Measurements from ENCODE around the gene TINCR. TPM values are rescaled to one million over a fixed set of nuclear protein-coding genes. Genes with fewer than 3 reads are reported as not detected.

TINCR gene
- total RNA-seq, 2 donors from 2014 or later = 0.82 to 1.7 TPM

GRCh38 chr19:5572556-5573286, 5.0 kb upstream of the TINCR start:
- no peak overlapping the region for H3K27ac Mint-ChIP-seq
- H3K36me3 Mint-ChIP-seq = no peaks in the 10 kb centered on the region
- DNase-seq (ENCODE audit: low spot score in 2 of 2) = no peak
- no peaks in the 10 kb centered on the region for H3K9me3 Mint-ChIP-seq
- no peak for ATAC-seq

- DNase-seq (ENCODE audit: low spot score in 2 of 2) (no peak), ATAC-seq (no peak)
- Mint-ChIP-seq H3K9me3 (no peaks in the 10 kb centered on the region), H3K36me3 (no peaks in the 10 kb centered on the region), H3K27ac (no peak overlapping the region)
These were observed 4.0 kb upstream of the TINCR start for GRCh38 chr19:5571777-5572176.

- no peak for ATAC-seq
- no peaks in the 10 kb centered on the region for H3K36me3 Mint-ChIP-seq
- DNase-seq (ENCODE audit: low spot score in 2 of 2) = no peak
- H3K9me3 Mint-ChIP-seq = no peaks in the 10 kb centered on the region
- H3K27ac Mint-ChIP-seq = no peak overlapping the region
These were observed 236 bp upstream of the TINCR start for GRCh38 chr19:5567970-5568407.

GRCh38 chr19:5564930-5565329, 2.8 kb downstream of the TINCR start:
- Mint-ChIP-seq H3K27ac (no peak overlapping the region), H3K36me3 (peaks cover 10 to 11% of the 10 kb centered on the region in 2 donors), H3K9me3 (peaks cover 5 to 12% of the 10 kb centered on the region in 2 donors)
- ATAC-seq (no peak), DNase-seq (ENCODE audit: low spot score in 2 of 2) (no peak)

GRCh38 chr19:5563935-5564612, 3.7 kb downstream of the TINCR start:
- DNase-seq (ENCODE audit: low spot score in 2 of 2) (no peak), ATAC-seq (peak in 1 of 2 donors; percentile 26)
- peaks cover 10 to 11% of the 10 kb centered on the region in 2 donors for H3K36me3 Mint-ChIP-seq
- peaks cover 5 to 12% of the 10 kb centered on the region in 2 donors for H3K9me3 Mint-ChIP-seq
- H3K27ac Mint-ChIP-seq = no peak overlapping the region

GRCh38 chr19:5563008-5563431, 4.7 kb downstream of the TINCR start:
- DNase-seq (ENCODE audit: low spot score in 2 of 2) (no peak), ATAC-seq (no peak)
- no peak overlapping the region for H3K27ac Mint-ChIP-seq
- H3K9me3 Mint-ChIP-seq = peaks cover 5 to 12% of the 10 kb centered on the region in 2 donors
- H3K36me3 Mint-ChIP-seq = peaks cover 10 to 11% of the 10 kb centered on the region in 2 donors

GRCh38 chr19:5562280-5562679, 5.5 kb downstream of the TINCR start:
- no peak for DNase-seq (ENCODE audit: low spot score in 2 of 2)
- H3K27ac Mint-ChIP-seq = no peak overlapping the region
- peaks cover 10 to 11% of the 10 kb centered on the region in 2 donors for H3K36me3 Mint-ChIP-seq
- ATAC-seq = no peak
- peaks cover 5 to 12% of the 10 kb centered on the region in 2 donors for H3K9me3 Mint-ChIP-seq

GRCh38 chr19:5561559-5561958, 6.2 kb downstream of the TINCR start:
- ATAC-seq (no peak), DNase-seq (ENCODE audit: low spot score in 2 of 2) (no peak)
- peaks cover 5 to 12% of the 10 kb centered on the region in 2 donors for H3K9me3 Mint-ChIP-seq
- H3K27ac Mint-ChIP-seq = no peak overlapping the region
- H3K36me3 Mint-ChIP-seq = peaks cover 10 to 11% of the 10 kb centered on the region in 2 donors

- peaks cover 5 to 12% of the 10 kb centered on the region in 2 donors for H3K9me3 Mint-ChIP-seq
- no peak for DNase-seq (ENCODE audit: low spot score in 2 of 2)
- H3K36me3 Mint-ChIP-seq = peaks cover 10 to 11% of the 10 kb centered on the region in 2 donors
- no peak for ATAC-seq
- no peak overlapping the region for H3K27ac Mint-ChIP-seq
These were observed 7.6 kb downstream of the TINCR start for GRCh38 chr19:5560156-5560555.

GRCh38 chr19:5559804-5560133, 8.0 kb downstream of the TINCR start:
- no peak for ATAC-seq
- Mint-ChIP-seq H3K36me3 (peaks cover 10 to 11% of the 10 kb centered on the region in 2 donors), H3K27ac (no peak overlapping the region), H3K9me3 (peaks cover 5 to 12% of the 10 kb centered on the region in 2 donors)
- no peak for DNase-seq (ENCODE audit: low spot score in 2 of 2)

GRCh38 chr19:5558101-5558621, 9.6 kb downstream of the TINCR start:
- DNase-seq (ENCODE audit: low spot score in 2 of 2) (no peak), ATAC-seq (no peak)
- H3K36me3 Mint-ChIP-seq = peaks cover 10 to 11% of the 10 kb centered on the region in 2 donors
- H3K27ac Mint-ChIP-seq = no peak overlapping the region
- peaks cover 5 to 12% of the 10 kb centered on the region in 2 donors for H3K9me3 Mint-ChIP-seq

GRCh38 chr19:5557691-5558090, 10.1 kb downstream of the TINCR start:
- Mint-ChIP-seq H3K36me3 (peaks cover 10 to 11% of the 10 kb centered on the region in 2 donors), H3K9me3 (peaks cover 5 to 12% of the 10 kb centered on the region in 2 donors), H3K27ac (no peak overlapping the region)
- DNase-seq (ENCODE audit: low spot score in 2 of 2) (no peak), ATAC-seq (no peak)

GRCh38 chr19:5554828-5555227, 12.9 kb downstream of the TINCR start:
- no peak for DNase-seq (ENCODE audit: low spot score in 2 of 2)
- Mint-ChIP-seq H3K36me3 (no peaks in the 10 kb centered on the region), H3K27ac (no peak overlapping the region), H3K9me3 (no peaks in the 10 kb centered on the region)
- no peak for ATAC-seq

GRCh38 chr19:5553892-5554291, 13.9 kb downstream of the TINCR start:
- Mint-ChIP-seq H3K27ac (no peak overlapping the region), H3K36me3 (no peaks in the 10 kb centered on the region), H3K9me3 (no peaks in the 10 kb centered on the region)
- ATAC-seq (no peak), DNase-seq (ENCODE audit: low spot score in 2 of 2) (no peak)

GRCh38 chr19:5547881-5548280, 19.9 kb downstream of the TINCR start:
- no peaks in the 10 kb centered on the region for H3K9me3 Mint-ChIP-seq
- ATAC-seq (peak in 1 of 2 donors; percentile 52), DNase-seq (ENCODE audit: low spot score in 2 of 2) (peak in 1 of 2 donors; percentile 16)
- H3K36me3 Mint-ChIP-seq = no peaks in the 10 kb centered on the region
- H3K27ac Mint-ChIP-seq = no peak overlapping the region

GRCh38 chr19:5545984-5546383, 21.8 kb downstream of the TINCR start:
- H3K36me3 Mint-ChIP-seq = no peaks in the 10 kb centered on the region
- DNase-seq (ENCODE audit: low spot score in 2 of 2) (no peak), ATAC-seq (no peak)
- H3K9me3 Mint-ChIP-seq = no peaks in the 10 kb centered on the region
- H3K27ac Mint-ChIP-seq = no peak overlapping the region

GRCh38 chr19:5545051-5545450, 22.7 kb downstream of the TINCR start:
- Mint-ChIP-seq H3K36me3 (no peaks in the 10 kb centered on the region), H3K9me3 (no peaks in the 10 kb centered on the region), H3K27ac (no peak overlapping the region)
- no peak for ATAC-seq
- no peak for DNase-seq (ENCODE audit: low spot score in 2 of 2)
